ENCODE measurements around the gene KLHL36.
A peak's percentile ranks its signal among the peaks of the same experiment; 100 is the strongest.

KLHL36 gene

DNA sequence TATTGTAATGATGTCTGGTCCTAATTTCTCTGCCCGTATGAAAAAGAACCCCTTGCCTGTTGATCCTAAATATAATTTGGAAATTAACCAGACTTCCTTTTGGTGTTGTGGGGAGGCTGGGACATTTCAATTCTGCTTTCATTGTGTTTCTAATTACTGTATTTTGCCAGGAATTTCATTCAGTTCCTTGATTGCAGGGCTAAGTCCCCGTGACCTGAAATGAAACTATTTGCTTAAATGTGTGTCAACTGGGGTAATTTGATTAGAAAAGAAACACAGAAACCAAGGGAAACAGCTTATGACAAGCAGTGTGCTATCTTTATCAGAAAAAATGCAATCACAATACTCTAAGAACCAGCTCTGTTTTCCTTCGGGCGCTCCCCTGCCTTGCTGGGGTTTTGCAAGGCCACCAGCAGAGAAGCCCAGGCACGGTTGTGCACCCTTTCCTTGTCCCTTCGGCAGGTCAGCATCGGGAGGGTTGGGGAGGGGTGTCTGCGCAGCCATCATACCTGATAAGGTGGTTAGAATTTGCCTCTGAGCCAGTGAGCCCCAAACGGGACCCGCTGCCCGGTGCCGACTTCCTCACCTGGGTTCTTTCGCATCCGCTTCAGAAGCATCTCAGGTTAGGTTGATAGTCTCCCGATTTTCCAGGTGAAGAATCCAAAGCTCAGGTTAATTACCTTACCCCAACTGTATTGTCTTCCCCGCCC lies 19.4 kb downstream of the KLHL36 start:
- no peak for DNase-seq (ENCODE audit: extremely low read depth, low read depth)
- TF ChIP-seq, protein P1, sequence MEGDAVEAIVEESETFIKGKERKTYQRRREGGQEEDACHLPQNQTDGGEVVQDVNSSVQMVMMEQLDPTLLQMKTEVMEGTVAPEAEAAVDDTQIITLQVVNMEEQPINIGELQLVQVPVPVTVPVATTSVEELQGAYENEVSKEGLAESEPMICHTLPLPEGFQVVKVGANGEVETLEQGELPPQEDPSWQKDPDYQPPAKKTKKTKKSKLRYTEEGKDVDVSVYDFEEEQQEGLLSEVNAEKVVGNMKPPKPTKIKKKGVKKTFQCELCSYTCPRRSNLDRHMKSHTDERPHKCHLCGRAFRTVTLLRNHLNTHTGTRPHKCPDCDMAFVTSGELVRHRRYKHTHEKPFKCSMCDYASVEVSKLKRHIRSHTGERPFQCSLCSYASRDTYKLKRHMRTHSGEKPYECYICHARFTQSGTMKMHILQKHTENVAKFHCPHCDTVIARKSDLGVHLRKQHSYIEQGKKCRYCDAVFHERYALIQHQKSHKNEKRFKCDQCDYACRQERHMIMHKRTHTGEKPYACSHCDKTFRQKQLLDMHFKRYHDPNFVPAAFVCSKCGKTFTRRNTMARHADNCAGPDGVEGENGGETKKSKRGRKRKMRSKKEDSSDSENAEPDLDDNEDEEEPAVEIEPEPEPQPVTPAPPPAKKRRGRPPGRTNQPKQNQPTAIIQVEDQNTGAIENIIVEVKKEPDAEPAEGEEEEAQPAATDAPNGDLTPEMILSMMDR (IDR thresholded peaks at IDR 0.05; ENCODE audit: low read depth, low read length, missing control alignments): no peak
- H3K4me3 ChIP-seq (replicated peaks; ENCODE audit: low read depth, low read length): no peak overlapping the region

DNA sequence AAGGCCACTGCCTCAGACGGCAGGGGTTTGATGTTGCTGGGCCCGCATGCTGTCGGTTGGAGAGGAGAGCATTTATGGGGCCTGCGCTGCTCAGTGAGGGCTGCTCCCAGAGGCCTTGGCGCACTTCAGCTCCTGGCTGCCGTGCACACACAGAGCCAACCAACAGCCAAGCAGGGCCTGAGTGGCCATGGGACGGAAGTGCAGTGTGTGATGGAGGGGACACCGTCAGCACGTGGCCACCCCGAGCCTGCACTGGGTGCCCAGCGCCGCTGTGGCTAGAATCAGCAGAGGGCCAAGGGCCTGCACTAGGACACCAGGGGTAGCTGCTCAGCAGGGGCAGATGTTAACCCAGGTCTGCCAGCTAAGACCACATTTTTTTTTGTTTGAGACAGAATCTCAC lies 21.8 kb downstream of the KLHL36 start:
- TF ChIP-seq, protein P1 (IDR thresholded peaks at IDR 0.05; ENCODE audit: low read depth, low read length, missing control alignments): no peak
- DNase-seq (ENCODE audit: extremely low read depth, low read depth): no peak
- H3K4me3 ChIP-seq (replicated peaks; ENCODE audit: low read depth, low read length): no peak overlapping the region

DNA sequence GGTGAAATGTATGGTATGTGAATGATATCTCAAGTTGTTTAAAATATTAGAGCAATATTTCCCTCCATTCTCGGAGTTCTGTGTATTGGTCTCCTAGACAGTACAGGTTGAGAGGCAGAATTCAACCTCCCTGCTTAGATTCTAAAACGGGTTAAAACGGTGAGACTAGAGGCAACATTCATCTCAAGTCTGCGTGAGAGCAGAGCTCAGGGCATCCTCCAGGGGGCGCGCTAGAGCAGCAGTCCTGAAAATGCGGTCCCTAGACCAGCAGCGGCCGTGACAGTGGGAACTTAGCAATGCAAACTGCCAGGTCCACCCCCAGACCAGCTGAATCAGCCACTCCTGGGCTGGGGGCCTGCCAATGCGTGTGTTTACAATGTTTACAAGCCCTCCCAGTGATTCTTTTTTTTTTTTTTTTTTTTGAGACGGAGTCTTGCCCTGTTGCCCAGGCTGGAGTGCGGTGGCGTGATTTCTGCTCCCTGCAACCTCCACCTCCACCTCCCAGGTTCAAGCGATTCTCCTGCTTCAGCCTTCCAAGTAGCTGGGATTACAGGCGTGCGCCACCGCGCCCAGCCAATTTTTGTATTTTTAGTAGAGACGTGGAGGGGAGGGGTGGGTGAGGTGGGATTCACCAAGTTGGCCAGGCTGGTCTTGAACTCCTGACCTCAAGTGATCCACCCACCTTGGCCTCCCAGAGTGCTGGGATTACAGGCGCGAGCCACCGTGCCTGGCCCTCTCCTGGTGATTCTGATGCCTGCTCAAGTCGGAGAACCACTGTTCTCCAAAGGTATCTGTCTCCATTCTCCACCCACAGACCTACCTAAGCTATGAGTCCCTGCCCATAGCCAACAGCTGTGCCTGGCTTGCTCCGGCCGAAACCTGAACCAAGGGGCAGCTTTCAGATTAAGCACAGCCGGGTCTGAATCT lies 24.2 kb downstream of the KLHL36 start:
- peak; percentile 39 for DNase-seq (ENCODE audit: extremely low read depth, low read depth)
- H3K4me3 ChIP-seq (replicated peaks; ENCODE audit: low read depth, low read length): no peak overlapping the region
- TF ChIP-seq, protein P1 (IDR thresholded peaks at IDR 0.05; ENCODE audit: low read depth, low read length, missing control alignments): peak; percentile 95

DNA sequence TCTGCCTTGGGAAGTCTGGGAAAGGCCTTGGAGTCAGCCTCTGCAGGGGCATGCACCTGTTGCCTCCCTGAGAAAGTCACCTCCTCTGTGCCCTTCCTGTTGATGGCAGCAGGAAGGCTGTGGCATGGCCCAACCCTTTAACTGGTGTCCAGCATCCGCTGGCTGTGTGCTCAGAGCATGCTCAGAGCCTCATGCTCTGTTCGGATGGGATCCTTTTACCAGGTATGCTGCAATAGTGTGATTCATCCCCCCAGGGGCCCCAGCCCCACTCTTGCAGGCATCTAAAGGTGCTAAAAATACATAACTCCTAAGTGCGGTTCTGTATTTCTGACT lies 24.9 kb downstream of the KLHL36 start:
- H3K4me3 ChIP-seq (replicated peaks; ENCODE audit: low read depth, low read length): no peak overlapping the region
- TF ChIP-seq, protein P1 (IDR thresholded peaks at IDR 0.05; ENCODE audit: low read depth, low read length, missing control alignments): no peak
- no peak for DNase-seq (ENCODE audit: extremely low read depth, low read depth)

DNA sequence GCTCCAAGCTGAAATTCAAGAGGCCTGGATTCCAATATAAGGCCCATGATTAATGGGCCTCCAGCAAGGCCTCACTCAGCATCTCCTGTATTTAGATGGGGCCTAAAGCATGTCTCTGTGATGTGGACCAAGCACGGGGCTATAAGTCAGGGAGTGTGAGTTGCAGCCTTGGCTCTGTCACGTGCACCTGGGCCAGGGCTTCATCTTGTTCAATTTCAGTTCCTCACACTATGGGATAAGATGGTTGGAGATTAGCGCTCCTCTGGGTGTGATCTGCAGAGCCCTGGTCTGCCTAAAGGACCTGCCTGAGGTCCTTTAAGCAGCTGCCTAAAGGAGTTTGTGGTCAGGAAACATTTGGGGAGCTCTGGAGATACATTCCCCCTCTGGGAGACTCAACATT lies 25.2 kb downstream of the KLHL36 start:
- H3K4me3 ChIP-seq (replicated peaks; ENCODE audit: low read depth, low read length): no peak overlapping the region
- TF ChIP-seq, protein P1 (IDR thresholded peaks at IDR 0.05; ENCODE audit: low read depth, low read length, missing control alignments): no peak
- DNase-seq (ENCODE audit: extremely low read depth, low read depth): no peak

DNA sequence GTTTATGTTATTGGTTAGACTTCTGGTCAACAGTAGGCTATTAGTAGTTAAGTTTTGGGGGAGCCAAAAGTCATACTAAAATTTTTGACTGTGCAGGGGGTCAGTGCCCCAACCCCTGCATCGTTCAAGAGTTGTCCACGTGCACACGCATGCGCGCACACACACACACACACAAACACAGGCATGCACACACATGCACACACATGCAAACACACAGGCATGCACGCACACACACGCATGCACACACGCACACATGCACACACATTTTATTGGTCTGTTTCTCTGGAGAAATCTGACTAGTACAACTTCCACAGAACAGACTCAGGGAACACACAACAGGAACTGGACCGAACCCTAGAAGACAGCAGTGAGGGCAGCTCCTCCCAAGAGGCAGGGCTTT lies 27.1 kb downstream of the KLHL36 start:
- DNase-seq (ENCODE audit: extremely low read depth, low read depth): no peak

More for the DNA sequence above, 27.1 kb downstream of the KLHL36 start:
- no peak overlapping the region for H3K4me3 ChIP-seq (replicated peaks; ENCODE audit: low read depth, low read length)
- TF ChIP-seq, protein P1 (IDR thresholded peaks at IDR 0.05; ENCODE audit: low read depth, low read length, missing control alignments): no peak
